ENCODE results near the gene TTC13. TPM values are rescaled to one million over a fixed set of nuclear protein-coding genes. Genes with fewer than 3 reads are reported as not detected.
A peak's percentile ranks its signal among the peaks of the same experiment; 100 is the strongest.

The TTC13 gene
- total RNA-seq, 1 donor from 2014 or later: 19.5 TPM

DNA sequence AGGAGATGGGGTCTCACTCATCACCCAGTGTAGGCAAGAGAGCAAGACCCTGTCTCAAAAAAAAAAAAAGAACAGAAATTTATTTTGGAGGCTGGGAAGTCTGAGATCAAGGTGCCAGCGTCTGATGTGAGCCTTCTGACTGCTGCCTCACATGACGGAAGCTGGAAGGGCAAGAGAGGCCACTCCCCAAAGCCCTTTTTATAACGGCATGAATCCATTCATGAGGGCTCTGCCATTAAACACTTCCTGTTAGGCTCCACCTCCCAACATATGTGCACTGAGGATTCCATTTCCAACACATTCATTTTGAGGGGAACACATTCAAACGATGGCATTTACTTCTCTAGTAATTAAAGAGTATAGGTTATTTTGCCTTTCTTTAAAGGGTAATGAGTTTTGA is 59.5 kb downstream of the TTC13 start:
- DNase-seq (ENCODE audit: extremely low spot score, unreplicated experiment): no peak
- TF ChIP-seq, protein P1, sequence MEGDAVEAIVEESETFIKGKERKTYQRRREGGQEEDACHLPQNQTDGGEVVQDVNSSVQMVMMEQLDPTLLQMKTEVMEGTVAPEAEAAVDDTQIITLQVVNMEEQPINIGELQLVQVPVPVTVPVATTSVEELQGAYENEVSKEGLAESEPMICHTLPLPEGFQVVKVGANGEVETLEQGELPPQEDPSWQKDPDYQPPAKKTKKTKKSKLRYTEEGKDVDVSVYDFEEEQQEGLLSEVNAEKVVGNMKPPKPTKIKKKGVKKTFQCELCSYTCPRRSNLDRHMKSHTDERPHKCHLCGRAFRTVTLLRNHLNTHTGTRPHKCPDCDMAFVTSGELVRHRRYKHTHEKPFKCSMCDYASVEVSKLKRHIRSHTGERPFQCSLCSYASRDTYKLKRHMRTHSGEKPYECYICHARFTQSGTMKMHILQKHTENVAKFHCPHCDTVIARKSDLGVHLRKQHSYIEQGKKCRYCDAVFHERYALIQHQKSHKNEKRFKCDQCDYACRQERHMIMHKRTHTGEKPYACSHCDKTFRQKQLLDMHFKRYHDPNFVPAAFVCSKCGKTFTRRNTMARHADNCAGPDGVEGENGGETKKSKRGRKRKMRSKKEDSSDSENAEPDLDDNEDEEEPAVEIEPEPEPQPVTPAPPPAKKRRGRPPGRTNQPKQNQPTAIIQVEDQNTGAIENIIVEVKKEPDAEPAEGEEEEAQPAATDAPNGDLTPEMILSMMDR (IDR thresholded peaks at IDR 0.05): no peak
- Mint-ChIP-seq H3K4me3 (ENCODE audit: unreplicated experiment) (no peak overlapping the region), H3K27me3 (ENCODE audit: unreplicated experiment) (no peaks in the 10 kb centered on the region), H3K27ac (ENCODE audit: unreplicated experiment) (no peak overlapping the region), H3K4me1 (ENCODE audit: unreplicated experiment) (peaks cover 10% of the 10 kb centered on the region), H3K9me3 (ENCODE audit: unreplicated experiment) (no peaks in the 10 kb centered on the region), H3K36me3 (ENCODE audit: unreplicated experiment) (peaks cover 29% of the 10 kb centered on the region)

DNA sequence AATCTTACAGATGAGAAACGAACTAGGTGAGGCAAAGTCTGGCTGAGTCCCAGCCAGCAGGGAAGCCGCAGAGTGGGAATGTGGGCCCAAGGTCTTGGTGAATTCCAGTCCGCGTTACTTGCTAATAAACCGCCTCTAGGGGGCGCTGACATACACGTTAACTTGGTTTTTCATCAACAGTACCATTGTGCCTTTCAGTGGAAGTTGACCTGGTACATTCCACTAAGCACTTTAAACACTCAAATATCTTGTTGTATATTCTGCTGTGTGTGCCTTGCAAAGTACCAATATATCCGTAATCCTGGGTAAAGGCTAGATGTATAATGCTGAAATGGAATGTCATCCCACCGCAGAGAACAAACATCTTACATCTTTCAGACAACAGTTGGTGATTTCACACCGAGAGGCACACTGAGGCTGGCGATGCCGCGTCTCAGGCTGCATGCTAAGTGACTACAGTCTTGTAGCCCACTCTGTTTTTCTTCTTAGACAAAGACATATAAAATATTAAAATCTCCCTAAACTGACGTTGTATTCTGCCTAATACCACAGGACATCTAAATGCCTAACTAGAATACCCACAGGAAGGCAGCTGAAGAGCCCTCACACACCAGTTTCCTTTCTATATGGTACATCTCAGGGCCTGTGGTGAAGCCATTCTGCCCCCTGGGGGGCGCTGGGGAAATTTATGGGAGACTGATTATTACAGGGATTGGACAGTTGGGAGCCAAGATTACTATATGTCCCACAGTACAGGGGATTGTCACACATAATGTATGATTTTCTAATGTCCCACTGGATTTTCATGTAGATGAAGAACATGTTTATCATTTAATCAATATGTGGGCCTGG is 61.2 kb downstream of the TTC13 start:
- H3K9me3 Mint-ChIP-seq (ENCODE audit: unreplicated experiment): no peaks in the 10 kb centered on the region
- H3K27me3 Mint-ChIP-seq (ENCODE audit: unreplicated experiment): no peaks in the 10 kb centered on the region
- H3K4me3 Mint-ChIP-seq (ENCODE audit: unreplicated experiment): no peak overlapping the region
- peak overlapping the region; percentile 50 for H3K27ac Mint-ChIP-seq (ENCODE audit: unreplicated experiment)
- DNase-seq (ENCODE audit: extremely low spot score, unreplicated experiment): peak; percentile 90
- TF ChIP-seq, protein P1 (IDR thresholded peaks at IDR 0.05): peak; percentile 71
- peaks cover 22% of the 10 kb centered on the region for H3K4me1 Mint-ChIP-seq (ENCODE audit: unreplicated experiment)
- peaks cover 26% of the 10 kb centered on the region for H3K36me3 Mint-ChIP-seq (ENCODE audit: unreplicated experiment)

- H3K4me3 Mint-ChIP-seq (ENCODE audit: unreplicated experiment): no peak overlapping the region
- H3K27ac Mint-ChIP-seq (ENCODE audit: unreplicated experiment): no peak overlapping the region
- peaks cover 23% of the 10 kb centered on the region for H3K36me3 Mint-ChIP-seq (ENCODE audit: unreplicated experiment)
- H3K27me3 Mint-ChIP-seq (ENCODE audit: unreplicated experiment): no peaks in the 10 kb centered on the region
- H3K4me1 Mint-ChIP-seq (ENCODE audit: unreplicated experiment): peaks cover 29% of the 10 kb centered on the region
- no peak for DNase-seq (ENCODE audit: extremely low spot score, unreplicated experiment)
- TF ChIP-seq, protein P1 (IDR thresholded peaks at IDR 0.05): no peak
- no peaks in the 10 kb centered on the region for H3K9me3 Mint-ChIP-seq (ENCODE audit: unreplicated experiment)
Measured at GRCh38 chr1:230916587-230917283, 61.9 kb downstream of the TTC13 start.

DNA sequence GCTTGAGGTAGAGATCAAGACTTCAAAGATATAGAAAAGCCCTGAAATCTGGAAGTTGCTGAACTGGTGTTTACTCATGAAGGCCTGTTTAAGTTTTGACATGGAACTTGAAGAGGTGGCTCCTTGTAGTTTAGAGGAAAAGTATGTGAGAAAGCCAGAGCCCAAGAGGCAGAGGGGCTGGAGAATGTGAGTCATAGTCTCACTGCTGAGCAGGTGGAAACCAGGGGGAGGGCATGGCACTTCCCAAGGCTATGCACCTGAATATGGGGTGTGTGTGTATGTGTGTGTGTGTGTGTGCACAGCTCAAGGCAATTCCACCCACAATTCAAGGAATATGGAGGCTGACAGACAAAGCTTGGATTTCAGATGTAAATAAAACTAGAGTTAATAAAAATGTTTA is 63.6 kb downstream of the TTC13 start:
- Mint-ChIP-seq H3K27me3 (ENCODE audit: unreplicated experiment) (no peaks in the 10 kb centered on the region), H3K27ac (ENCODE audit: unreplicated experiment) (no peak overlapping the region), H3K9me3 (ENCODE audit: unreplicated experiment) (no peaks in the 10 kb centered on the region), H3K4me1 (ENCODE audit: unreplicated experiment) (peaks cover 43% of the 10 kb centered on the region), H3K36me3 (ENCODE audit: unreplicated experiment) (peaks cover 20% of the 10 kb centered on the region), H3K4me3 (ENCODE audit: unreplicated experiment) (no peak overlapping the region)
- no peak for DNase-seq (ENCODE audit: extremely low spot score, unreplicated experiment)
- TF ChIP-seq, protein P1 (IDR thresholded peaks at IDR 0.05): no peak

DNA sequence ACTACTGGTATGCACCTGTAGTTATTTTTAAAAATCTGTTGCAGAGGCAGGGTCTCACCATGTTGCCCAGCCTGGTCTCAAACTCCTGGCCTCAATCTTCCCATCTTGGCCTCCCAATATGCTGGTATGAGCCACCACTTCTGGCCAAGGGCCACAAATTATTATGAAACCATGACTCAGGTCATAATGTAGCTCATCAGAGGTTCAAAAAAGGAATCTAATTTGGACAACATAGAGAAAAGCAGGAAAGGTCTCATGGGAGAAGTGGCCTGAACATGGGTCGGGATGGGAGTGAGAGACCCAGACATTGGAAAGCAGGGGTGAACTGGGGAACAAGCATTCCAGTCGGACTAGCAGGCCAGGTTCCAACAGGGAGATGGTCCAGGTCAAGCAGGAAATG is 65.2 kb downstream of the TTC13 start:
- no peak overlapping the region for H3K4me3 Mint-ChIP-seq (ENCODE audit: unreplicated experiment)
- peaks cover 43% of the 10 kb centered on the region for H3K4me1 Mint-ChIP-seq (ENCODE audit: unreplicated experiment)
- no peak for DNase-seq (ENCODE audit: extremely low spot score, unreplicated experiment)
- TF ChIP-seq, protein P1 (IDR thresholded peaks at IDR 0.05): no peak
- no peaks in the 10 kb centered on the region for H3K27me3 Mint-ChIP-seq (ENCODE audit: unreplicated experiment)
- H3K36me3 Mint-ChIP-seq (ENCODE audit: unreplicated experiment): peaks cover 25% of the 10 kb centered on the region
- H3K27ac Mint-ChIP-seq (ENCODE audit: unreplicated experiment): peak overlapping the region; percentile 31
- no peaks in the 10 kb centered on the region for H3K9me3 Mint-ChIP-seq (ENCODE audit: unreplicated experiment)

Data from osteocyte (in vitro differentiated cells).